ENCODE results near the gene NANOGP8. TPM values are rescaled to one million over a fixed set of nuclear protein-coding genes. Genes with fewer than 3 reads are reported as not detected.

Gene NANOGP8
- total RNA-seq, 1 experiment from 2014 or later = 88.4 TPM

DNA sequence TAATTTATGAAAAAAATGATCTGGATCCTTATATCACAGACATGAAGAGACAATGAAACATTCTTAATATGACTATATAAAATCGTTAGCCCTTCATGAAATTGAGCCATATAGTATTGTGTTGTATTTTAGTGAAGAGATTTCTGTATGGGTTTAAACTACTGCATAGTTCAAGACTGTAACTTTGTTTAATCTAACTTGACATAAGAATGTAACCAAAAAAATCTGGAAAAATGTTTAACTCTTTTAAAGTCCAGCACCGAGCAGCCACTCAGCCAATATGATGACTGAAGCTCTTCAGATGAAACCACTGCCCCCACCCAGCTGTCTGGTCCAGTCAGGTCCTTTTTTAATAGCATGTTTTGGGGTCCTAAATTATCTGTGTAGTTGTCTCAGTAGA, 4.9 kb downstream of the NANOGP8 start:
- no peak overlapping the region for H3K27ac Mint-ChIP-seq
- TF ChIP-seq, protein P1, sequence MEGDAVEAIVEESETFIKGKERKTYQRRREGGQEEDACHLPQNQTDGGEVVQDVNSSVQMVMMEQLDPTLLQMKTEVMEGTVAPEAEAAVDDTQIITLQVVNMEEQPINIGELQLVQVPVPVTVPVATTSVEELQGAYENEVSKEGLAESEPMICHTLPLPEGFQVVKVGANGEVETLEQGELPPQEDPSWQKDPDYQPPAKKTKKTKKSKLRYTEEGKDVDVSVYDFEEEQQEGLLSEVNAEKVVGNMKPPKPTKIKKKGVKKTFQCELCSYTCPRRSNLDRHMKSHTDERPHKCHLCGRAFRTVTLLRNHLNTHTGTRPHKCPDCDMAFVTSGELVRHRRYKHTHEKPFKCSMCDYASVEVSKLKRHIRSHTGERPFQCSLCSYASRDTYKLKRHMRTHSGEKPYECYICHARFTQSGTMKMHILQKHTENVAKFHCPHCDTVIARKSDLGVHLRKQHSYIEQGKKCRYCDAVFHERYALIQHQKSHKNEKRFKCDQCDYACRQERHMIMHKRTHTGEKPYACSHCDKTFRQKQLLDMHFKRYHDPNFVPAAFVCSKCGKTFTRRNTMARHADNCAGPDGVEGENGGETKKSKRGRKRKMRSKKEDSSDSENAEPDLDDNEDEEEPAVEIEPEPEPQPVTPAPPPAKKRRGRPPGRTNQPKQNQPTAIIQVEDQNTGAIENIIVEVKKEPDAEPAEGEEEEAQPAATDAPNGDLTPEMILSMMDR (conservative IDR thresholded peaks at IDR 0.05) = no peak
- H3K79me2 ChIP-seq (ENCODE audit: insufficient read depth, low read length) = no peaks in the 10 kb centered on the region

More for the DNA sequence above, 4.9 kb downstream of the NANOGP8 start:
- Histone ChIP-seq H2BK12ac (ENCODE audit: insufficient read length, low read depth, low read length) (no peak overlapping the region), H3K4me2 (ENCODE audit: insufficient read depth, insufficient read length, low read length) (no peak overlapping the region), H3K27ac (ENCODE audit: insufficient read length, low read depth, low read length) (no peak overlapping the region), H2BK20ac (ENCODE audit: low read depth, low read length, poor library complexity, severe bottlenecking) (no peak overlapping the region), H2BK120ac (ENCODE audit: low read depth, low read length, poor library complexity, severe bottlenecking) (no peak overlapping the region), H3K79me1 (ENCODE audit: insufficient read depth, low read depth, low read length, poor library complexity, severe bottlenecking) (no peaks in the 10 kb centered on the region), H2AFZ (ENCODE audit: low read length) (no peak overlapping the region), H3K18ac (ENCODE audit: insufficient read length, low read depth, low read length) (no peak overlapping the region), H3K14ac (ENCODE audit: insufficient read depth, low read length) (no peak overlapping the region), H3K23ac (ENCODE audit: insufficient read length, low read depth, low read length) (no peak overlapping the region), H2AK5ac (ENCODE audit: insufficient read length, low read length) (no peak overlapping the region), H3T11ph (ENCODE audit: low read length) (no peak overlapping the region), H3K4me1 (ENCODE audit: insufficient read depth, low read length) (no peaks in the 10 kb centered on the region), H2BK15ac (ENCODE audit: low read depth, low read length) (no peak overlapping the region), H3K4ac (ENCODE audit: low read depth, low read length) (no peak overlapping the region), H3K56ac (ENCODE audit: insufficient read length, low read depth, low read length) (no peak overlapping the region), H4K20me1 (ENCODE audit: control insufficient read depth, insufficient read depth, insufficient read length) (no peaks in the 10 kb centered on the region), H3K23me2 (ENCODE audit: insufficient read length, low read depth, low read length, poor library complexity, severe bottlenecking) (no peaks in the 10 kb centered on the region), H2BK5ac (ENCODE audit: insufficient read length, low read length) (no peak overlapping the region), H3K27me3 (ENCODE audit: insufficient read depth, low read length) (no peaks in the 10 kb centered on the region), H4K8ac (replicated peaks; ENCODE audit: insufficient read length, low read depth, low read length) (no peak overlapping the region), H4K91ac (ENCODE audit: insufficient read length, low read depth, low read length) (no peak overlapping the region), H4K5ac (ENCODE audit: insufficient read length, low read depth, low read length) (no peak overlapping the region), H3K9ac (ENCODE audit: extremely low read depth, insufficient read length, low read length) (no peak overlapping the region), H3K9me3 (ENCODE audit: control insufficient read depth, low read depth, low read length) (no peaks in the 10 kb centered on the region)
- WGBS (ENCODE audit: extremely low coverage, insufficient read length, low lambda C conversion rate) = no CpG with 5 or more reads among the region's 2 CpGs
- H3K36me3 Mint-ChIP-seq (ENCODE audit: insufficient read depth in 1 of 3, low read depth in 3 of 3) = peaks cover 14 to 25% (median 16%) of the 10 kb centered on the region in 3 experiments
- peaks cover 0 to 9% of the 10 kb centered on the region in 2 experiments; a peak in 1 of 4 replicates for H3K4me1 Mint-ChIP-seq
- H3K27me3 Mint-ChIP-seq (ENCODE audit: low read depth) = no peaks in the 10 kb centered on the region
- DNase-seq = no peak
- H3K4me3 Mint-ChIP-seq = no peak overlapping the region
- H3K9me3 Mint-ChIP-seq = peaks cover 21 to 26% of the 10 kb centered on the region in 2 experiments
